Endothelial cell of umbilical vein (primary cell): ENCODE measurements around the gene ZNF254. TPM values are rescaled to one million over a fixed set of nuclear protein-coding genes. Genes with fewer than 3 reads are reported as not detected.

Source experiments
- BruUV-seq: library from RNA; stranded (reverse); fragments of 400-500 nt; replicated peaks from 2 replicates; lab custom pipeline; 2021; lab: Mats Ljungman, UMichigan
- CTCF ChIA-PET: fragments of 300-600, 350-600 bp; sonication (Branson Sonifier 250); formaldehyde crosslinking; loops from one replicate; lab custom pipeline; 2021; ENCODE audit warnings: antibody characterized with exemption, inconsistent platforms; lab: Charles Lee
- POLR2A ChIA-PET: fragments of 300-600, 350-600 bp; sonication (Branson Sonifier 250); formaldehyde crosslinking; loops from one replicate; lab custom pipeline; 2021; ENCODE audit warnings: antibody characterized with exemption, inconsistent platforms; lab: Charles Lee
- DNase-seq: peaks from one replicate; pipeline ENCODE4 v3.0.0-alpha.2; 2011; ENCODE audit warnings: low read depth, low spot score
- FAIRE-seq: peaks from 2 replicates; lab custom pipeline; 2011; peaks lifted over from hg19 to GRCh38; lab: Jason Lieb, UNC
- H2AFZ ChIP-seq: 2 replicates; pipeline ENCODE4 v1.6.0; 2012; ENCODE audit warnings: low read depth, low read length, control low read depth, inconsistent platforms
- H3K27ac ChIP-seq: 2 replicates; pipeline ENCODE4 v1.5.1; 2011; ENCODE audit warnings: low read depth, mild to moderate bottlenecking, control low read depth, low read length, moderate library complexity; ENCODE audit not compliant: insufficient read depth
- H3K27me3 ChIP-seq, 2 experiments: 2 replicates each; pipeline versions ENCODE4 v1.6.0 to v1.6.1; 2011; ENCODE audit warnings: low read length in 2 of 2, mixed read lengths in 1 of 2; ENCODE audit not compliant: control insufficient read depth in 2 of 2, insufficient read depth in 2 of 2
- H3K36me3 ChIP-seq, 2 experiments: 2 replicates in 1 of 2; 3 replicates in 1 of 2; pipeline ENCODE4 v1.5.1; 2011; ENCODE audit warnings: low read length in 2 of 2, mild to moderate bottlenecking in 1 of 2, moderate library complexity in 1 of 2; ENCODE audit not compliant: control insufficient read depth in 2 of 2, insufficient read depth in 2 of 2; ENCODE audit errors: extremely low read depth in 1 of 2
- H3K4me1 ChIP-seq: 3 replicates; pipeline ENCODE4 v1.5.1; 2011; ENCODE audit warnings: mild to moderate bottlenecking, low read length; ENCODE audit not compliant: control insufficient read depth, insufficient read depth; ENCODE audit errors: extremely low read depth
- H3K4me2 ChIP-seq: 2 replicates; pipeline ENCODE4 v1.6.1; 2011; ENCODE audit warnings: low read length, control low read depth, mixed read lengths; ENCODE audit not compliant: insufficient read depth
- H3K4me3 ChIP-seq, 3 experiments: fragments of 200-600 bp in 1 of 3; sonication (generic), shearing (Covaris generic) in 1 of 3; replicated peaks in 1 of 3; 2 replicates each; pipeline ENCODE4 v1.5.1; 2011 to 2016; ENCODE audit warnings: control low read depth in 3 of 3, low read length in 3 of 3, mild to moderate bottlenecking in 2 of 3, inconsistent platforms in 1 of 3, low read depth in 1 of 3, moderate library complexity in 1 of 3; ENCODE audit not compliant: insufficient read depth in 1 of 3
- H3K79me2 ChIP-seq: 2 replicates; pipeline ENCODE4 v1.6.0; 2012; ENCODE audit warnings: low read length, inconsistent platforms; ENCODE audit not compliant: control insufficient read depth, insufficient read depth
- H3K9ac ChIP-seq: replicated peaks from 2 replicates; pipeline ENCODE3; 2011; ENCODE audit warnings: low read length, control low read depth; ENCODE audit not compliant: insufficient read depth; ENCODE audit errors: extremely low read depth
- H3K9me1 ChIP-seq: replicated peaks from 3 replicates; pipeline ENCODE4 v1.6.0; 2011; ENCODE audit warnings: mild to moderate bottlenecking, low read length; ENCODE audit not compliant: control insufficient read depth, insufficient read depth; ENCODE audit errors: extremely low read depth
- H3K9me3 ChIP-seq: replicated peaks from 2 replicates; pipeline ENCODE4 v1.5.1; 2012; ENCODE audit warnings: low read length, inconsistent platforms; ENCODE audit not compliant: control insufficient read depth, insufficient read depth
- H4K20me1 ChIP-seq: replicated peaks from 2 replicates; pipeline ENCODE3; 2011; ENCODE audit warnings: mild to moderate bottlenecking, low read length; ENCODE audit not compliant: control insufficient read depth, insufficient read depth; ENCODE audit errors: extremely low read depth
- CTCF ChIP-seq, 2 donors: IDR thresholded peaks; 1 replicate in 1 of 2; 2 replicates in 1 of 2; pipeline ENCODE4 v1.5.1; 2011; ENCODE audit warnings: low read length in 2 of 2, mild to moderate bottlenecking in 2 of 2, moderate library complexity in 2 of 2, control low read depth in 1 of 2, inconsistent platforms in 1 of 2, low read depth in 1 of 2; ENCODE audit not compliant: insufficient read depth in 1 of 2; ENCODE audit errors: extremely low read depth in 1 of 2
- EZH2 ChIP-seq: IDR thresholded peaks from 2 replicates; pipeline ENCODE4 v1.6.1; 2012; ENCODE audit warnings: borderline replicate concordance, low read depth, mild to moderate bottlenecking, moderate library complexity, low read length, inconsistent platforms; ENCODE audit not compliant: severe bottlenecking
- FOS ChIP-seq: IDR thresholded peaks from 2 replicates; pipeline ENCODE4 v1.6.1; 2011; ENCODE audit warnings: mild to moderate bottlenecking, low read length, moderate library complexity, borderline replicate concordance; ENCODE audit not compliant: insufficient read depth
- GATA2 ChIP-seq: IDR thresholded peaks from 2 replicates; pipeline ENCODE4 v1.7.0; 2011; ENCODE audit warnings: low read depth, mild to moderate bottlenecking, moderate library complexity, mixed read lengths, low read length; ENCODE audit not compliant: insufficient read length, insufficient read depth
- JUN ChIP-seq: IDR thresholded peaks from 2 replicates; pipeline ENCODE4 v1.6.1; 2011; ENCODE audit warnings: borderline replicate concordance, low read depth; ENCODE audit not compliant: insufficient read length, insufficient read depth
- MYC ChIP-seq: IDR thresholded peaks from one replicate; pipeline ENCODE4 v1.6.1; 2011; ENCODE audit warnings: mild to moderate bottlenecking, low read depth, low read length
- POLR2A ChIP-seq: IDR thresholded peaks from 2 replicates; pipeline ENCODE4 v1.6.1; 2012; ENCODE audit warnings: low read depth, mild to moderate bottlenecking, control low read depth, low read length
- POLR2AphosphoS5 ChIP-seq: IDR thresholded peaks from 2 replicates; pipeline ENCODE4 v1.6.1; 2012; ENCODE audit warnings: low read depth, mild to moderate bottlenecking, control low read depth, low read length, moderate library complexity; ENCODE audit not compliant: insufficient read depth
- dilution Hi-C: fragments of 300-500 bp; cut with MboI; formaldehyde crosslinking; loops from one replicate; pipeline ENCODE4 v1.15.0; 2019; ENCODE audit warnings: low sequenced_read_pairs; ENCODE audit not compliant: extremely low pct_ligation_motif_present
- intact Hi-C: fragments of 100-400 bp; cut with micrococcal nuclease; formaldehyde crosslinking; loops from one replicate; pipeline ENCODE4 v1.10.0; 2022
- polyA plus RNA-seq, 4 experiments: library from polyadenylated mRNA; depleted of rRNA in 3 of 4; stranded (reverse) in 3 of 4; unstranded in 1 of 4; fragments of >200 nt; gene quantifications; 2 replicates each; pipeline versions ENCODE4 v1.2.1 to v1.2.3, GENCODE V29; 2011 to 2012; ENCODE audit warnings: missing spikeins in 1 of 4
- total RNA-seq: library from RNA; stranded (reverse); gene quantifications from 2 replicates; pipeline ENCODE4 v1.2.3, GENCODE V29; 2021
- TF ChIP-seq, protein P1 (sequence below): IDR thresholded peaks from 2 replicates; pipeline ENCODE4 v1.6.1; 2011; ENCODE audit not compliant: insufficient read depth, insufficient read length

ZNF254 gene
- total and polyA plus RNA-seq, 2 donors (not counting 3 experiments of a cell fraction or from before 2014, with no cell fraction given) = 4.9 to 16.0 TPM

DNA sequence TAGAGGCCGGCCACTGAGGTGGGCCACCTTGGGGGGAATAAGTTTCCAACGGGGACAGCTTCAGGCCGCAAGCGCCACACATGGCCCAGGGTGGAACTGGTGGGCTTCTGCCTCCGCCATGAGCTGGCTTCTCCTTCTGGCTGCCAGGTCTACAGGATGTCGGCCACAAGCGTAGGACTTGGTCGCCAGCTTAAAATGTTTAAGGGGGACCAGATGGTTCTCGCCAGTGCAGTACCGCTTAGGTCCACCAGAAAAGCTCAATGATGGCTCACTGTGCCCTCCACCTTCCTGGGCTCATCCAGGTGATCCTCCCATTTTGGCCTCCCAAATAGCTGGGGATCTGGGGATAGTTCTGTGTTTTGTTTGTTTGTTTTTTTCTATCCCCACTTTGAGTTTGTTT is 38.7 kb upstream of the ZNF254 start:
- Histone ChIP-seq H3K4me2 (no peak overlapping the region), H3K27me3 (no peaks in the 10 kb centered on the region), H4K20me1 (no peaks in the 10 kb centered on the region), H2AFZ (no peak overlapping the region), H3K4me1 (no peaks in the 10 kb centered on the region), H3K9me3 (no peaks in the 10 kb centered on the region), H3K4me3 (no peak overlapping the region), H3K27ac (no peak overlapping the region), H3K9ac (no peak overlapping the region), H3K9me1 (no peaks in the 10 kb centered on the region), H3K79me2 (peaks cover 2% of the 10 kb centered on the region), H3K36me3 (peaks cover 7 to 48% of the 10 kb centered on the region in 2 experiments)
- no TSS peak for BruUV-seq
- intact Hi-C loops (no loop called here), dilution Hi-C loops (no loop called here)
- POLR2A ChIA-PET = interaction anchor here (0.6 kb wide), 1 partner anchor 9 kb away, joined by 5 read pairs; no protein-coding TSS in a partner anchor
- CTCF ChIA-PET = interaction anchor here (1.1 to 1.5 kb wide), 2 partner anchors 12 to 14 kb away, joined by 3 to 6 read pairs; no protein-coding TSS in a partner anchor
- FAIRE-seq (no peak), DNase-seq (no peak)
- no peak for TF ChIP-seq GATA2
- no peak for TF ChIP-seq EZH2
- TF ChIP-seq POLR2A = no peak
- TF ChIP-seq JUN = no peak
- TF ChIP-seq CTCF (IDR thresholded peaks at IDR 0.05; ENCODE audit: extremely low read depth in 1 of 2, insufficient read depth in 1 of 2, low read depth in 1 of 2, low read length in 2 of 2) = no peak
- TF ChIP-seq, protein P1, sequence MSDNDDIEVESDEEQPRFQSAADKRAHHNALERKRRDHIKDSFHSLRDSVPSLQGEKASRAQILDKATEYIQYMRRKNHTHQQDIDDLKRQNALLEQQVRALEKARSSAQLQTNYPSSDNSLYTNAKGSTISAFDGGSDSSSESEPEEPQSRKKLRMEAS = no peak
- TF ChIP-seq POLR2AphosphoS5 = no peak
- no peak for TF ChIP-seq MYC
- no peak for TF ChIP-seq FOS
